ENCODE measurements around the gene CCNF.
A peak's percentile ranks its signal among the peaks of the same experiment; 100 is the strongest.
"Not testable (repeated sequence)": the region's sequence is repeated elsewhere in the genome, so short reads cannot be mapped to it uniquely, and the experiment has no call there.

The CCNF gene

DNA sequence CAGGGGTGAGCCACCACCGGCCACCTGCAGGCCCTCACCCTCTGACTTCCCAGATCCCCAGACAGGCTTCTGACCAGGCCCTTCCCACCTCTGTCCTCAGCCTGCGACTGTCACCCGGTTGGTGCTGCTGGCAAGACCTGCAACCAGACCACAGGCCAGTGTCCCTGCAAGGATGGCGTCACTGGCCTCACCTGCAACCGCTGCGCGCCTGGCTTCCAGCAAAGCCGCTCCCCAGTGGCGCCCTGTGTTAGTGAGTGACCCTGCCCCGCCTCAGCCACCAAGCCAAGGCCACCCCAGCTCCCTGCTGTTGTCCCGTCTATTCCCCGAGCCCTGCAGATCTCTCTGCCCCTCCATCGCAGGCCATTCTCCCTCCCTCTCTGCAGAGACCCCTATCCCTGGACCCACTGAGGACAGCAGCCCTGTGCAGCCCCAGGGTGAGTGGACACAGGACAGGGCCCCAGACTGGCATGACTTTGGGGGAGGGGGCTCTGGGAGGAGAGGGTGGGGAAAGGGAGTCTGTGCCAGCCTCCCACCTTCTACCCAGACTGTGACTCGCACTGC, 43.7 kb downstream of the CCNF start:
- DNase-seq: no peak

- DNase-seq: no peak
Measured at GRCh38 chr16:2473446-2473926, 44.2 kb downstream of the CCNF start.

DNA sequence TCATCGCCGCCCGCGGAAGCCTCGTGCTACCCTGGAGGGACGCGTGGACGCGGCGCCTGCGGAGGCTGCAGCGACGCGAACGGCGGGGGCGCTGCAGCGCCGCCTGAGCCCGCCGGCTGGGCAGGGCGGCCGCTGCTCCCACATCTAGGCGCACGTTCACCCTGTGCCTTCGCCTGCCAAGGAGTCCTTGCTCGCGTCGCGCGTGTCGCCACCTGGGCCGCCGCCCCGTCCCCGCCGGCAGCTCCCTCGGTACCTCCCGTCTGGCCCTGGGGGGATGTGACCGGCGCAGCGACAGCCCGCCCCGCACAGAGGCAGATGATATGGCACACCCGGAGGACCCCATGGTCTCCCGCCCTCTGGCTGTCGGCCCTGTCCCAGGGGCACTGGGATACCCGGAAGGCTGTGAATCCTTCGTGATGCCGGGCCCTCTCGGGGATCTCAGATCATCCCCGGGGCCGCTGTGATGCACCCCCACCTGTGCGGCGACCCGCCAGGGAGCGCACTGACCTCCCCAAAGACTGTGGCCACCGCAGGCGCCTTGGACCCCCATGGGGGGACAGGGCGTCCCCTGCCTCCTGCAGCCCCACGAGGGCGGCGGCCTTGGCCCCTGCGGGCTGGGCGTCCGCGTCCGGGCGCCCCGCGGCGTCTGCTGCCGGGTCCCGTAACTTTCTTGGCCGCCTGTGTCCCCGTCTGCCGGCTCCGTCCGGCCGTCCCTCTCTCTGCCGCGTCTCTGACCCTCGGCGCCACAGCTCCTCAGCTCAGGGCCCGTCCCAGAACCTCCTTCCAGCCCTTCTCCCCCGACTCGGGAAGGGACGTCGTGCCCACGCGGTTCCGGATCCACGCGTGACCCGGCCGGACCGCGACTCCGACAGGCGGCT, 45.0 kb downstream of the CCNF start:
- peak; percentile 50 for DNase-seq

DNA sequence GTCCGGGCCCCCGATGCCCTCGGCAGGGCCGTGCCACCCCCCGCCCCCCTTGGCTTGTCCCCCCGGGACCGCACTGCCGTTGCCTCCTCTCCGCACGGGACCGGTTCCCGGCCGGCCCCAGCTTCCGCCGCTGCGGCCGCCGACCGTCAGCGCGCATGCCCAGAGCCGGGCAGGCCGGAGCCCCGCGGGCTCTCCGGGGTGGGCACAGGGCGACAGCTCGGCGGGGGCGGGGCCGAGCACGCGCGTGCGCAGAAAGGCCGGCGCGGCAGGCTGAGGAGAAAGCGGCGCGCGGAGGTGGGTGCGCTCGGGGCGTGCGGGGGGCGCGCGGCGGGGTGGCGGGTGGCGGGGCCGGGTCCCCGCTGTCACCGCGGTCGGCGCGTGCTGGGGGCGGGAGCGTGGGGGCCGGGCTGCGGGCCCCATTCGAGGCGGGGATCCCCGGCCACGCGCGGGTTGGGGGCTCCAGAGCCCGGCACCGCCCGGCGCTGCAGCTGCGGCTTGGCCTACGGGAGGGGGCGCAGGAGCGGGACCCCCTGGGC, 45.7 kb downstream of the CCNF start, which contains the start of gene TBC1D24:
TSS of gene TBC1D24 (plus strand) at position 251 of the 536 bp plus-strand sequence. CDS start 21,022 bp downstream, outside the sequence.
- DNase-seq: peak; percentile 83

GRCh38 chr16:2475413-2476344, 46.4 kb downstream of the CCNF start:
- no peak for DNase-seq

GRCh38 chr16:2476345-2476720, 47.1 kb downstream of the CCNF start:
- no peak for DNase-seq

DNA sequence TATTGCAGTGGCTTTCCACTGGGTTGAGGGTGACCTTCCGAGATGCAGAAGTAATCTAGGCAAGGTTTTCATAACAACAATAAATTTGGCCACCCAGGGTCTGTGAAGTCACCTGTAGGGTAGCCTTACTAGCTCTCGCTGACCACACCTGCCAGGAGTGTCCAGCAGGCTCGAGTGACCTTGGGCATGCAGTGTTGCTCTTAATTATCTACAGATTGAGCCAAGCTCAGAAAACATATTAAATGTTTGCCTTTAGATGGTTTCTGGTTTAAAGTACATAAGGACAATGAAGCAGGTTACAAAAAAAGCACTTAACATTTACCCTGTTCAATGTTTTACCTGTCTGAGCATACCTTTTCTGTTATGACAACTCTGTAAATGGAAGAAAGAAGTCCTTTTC, 47.5 kb downstream of the CCNF start:
- no peak for DNase-seq

GRCh38 chr16:2477327-2477726, 48.1 kb downstream of the CCNF start:
- DNase-seq: no peak

DNA sequence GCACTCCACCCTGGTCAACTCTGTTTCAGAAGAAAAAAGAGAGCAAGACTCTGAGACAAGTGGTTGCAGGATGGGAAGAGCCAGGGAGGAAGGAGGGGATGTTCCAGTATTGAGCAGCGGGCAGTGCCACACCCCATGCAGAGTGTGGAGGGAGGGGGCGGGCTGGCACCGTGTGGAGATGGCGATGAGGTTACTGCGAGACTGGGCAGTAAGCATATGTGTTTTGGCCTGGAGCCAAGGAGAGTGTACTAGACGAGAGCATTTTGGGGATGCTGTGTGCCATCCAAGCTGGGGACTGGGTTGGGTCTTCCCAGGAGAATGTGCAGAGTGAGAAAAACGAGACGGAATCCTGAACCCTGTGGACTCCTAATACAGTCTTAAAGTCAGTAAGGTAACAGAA, 49.0 kb downstream of the CCNF start:
- DNase-seq: no peak

DNA sequence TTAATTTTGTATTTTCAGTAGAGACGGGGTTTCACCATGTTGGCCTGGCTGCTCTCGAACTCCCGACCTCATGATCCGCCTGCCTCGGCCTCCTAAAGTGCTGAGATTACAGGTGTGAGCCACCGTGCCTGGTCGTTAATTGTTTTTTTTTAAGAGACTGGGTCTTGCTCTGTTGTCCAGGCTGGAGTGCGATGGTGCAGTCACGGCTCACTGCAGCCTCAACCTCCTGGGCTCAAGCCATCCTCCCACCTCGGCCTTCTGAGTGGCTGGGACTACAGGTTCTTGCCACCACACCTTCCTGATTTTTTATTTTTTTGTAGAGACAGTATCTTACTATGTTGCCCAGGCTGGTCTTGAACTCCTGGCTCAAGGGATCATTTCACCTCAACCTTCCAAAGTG, 50.7 kb downstream of the CCNF start:
- not testable (repeated sequence) for DNase-seq

DNA sequence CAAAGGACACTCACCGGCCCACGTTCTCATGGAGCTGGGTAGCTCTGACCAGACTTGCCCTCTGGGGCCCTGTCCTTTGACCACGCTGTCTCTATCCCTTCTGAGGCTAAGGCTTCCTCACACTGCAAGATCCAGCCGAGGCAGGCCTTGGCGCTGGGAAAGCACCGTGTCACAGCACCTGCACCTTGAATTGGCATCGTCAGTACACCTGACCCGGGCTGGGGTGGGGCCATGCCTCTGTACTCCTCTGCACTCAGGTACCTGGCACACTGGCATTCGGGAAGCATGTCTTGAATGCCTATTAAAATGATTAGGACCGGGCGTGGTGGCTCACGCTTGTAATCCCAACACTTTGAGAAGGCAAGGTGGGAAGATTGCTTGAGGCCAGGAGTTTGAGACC, 51.7 kb downstream of the CCNF start:
- DNase-seq: no peak

GRCh38 chr16:2481676-2482075, 52.4 kb downstream of the CCNF start:
- no peak for DNase-seq

DNA sequence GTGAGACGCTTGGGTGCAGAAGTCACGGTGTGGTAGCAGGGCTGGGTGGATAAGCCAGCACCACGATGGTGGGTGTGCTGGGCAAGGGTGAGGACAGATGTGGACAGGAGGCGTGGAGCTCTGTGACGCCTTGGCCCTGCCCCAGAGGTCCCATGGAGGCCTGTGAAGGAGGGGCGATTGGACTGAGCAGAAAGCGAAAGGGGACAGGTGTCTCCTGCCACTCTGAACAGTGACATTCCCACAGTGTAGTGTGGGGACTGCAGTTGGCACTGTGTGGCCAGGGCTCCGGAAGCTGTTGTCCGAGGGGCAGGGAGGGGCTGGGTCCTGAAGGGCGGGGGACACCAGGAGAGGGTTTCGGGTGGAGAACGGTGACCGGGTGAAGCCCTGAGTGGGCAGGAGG, 53.0 kb downstream of the CCNF start:
- DNase-seq: no peak

DNA sequence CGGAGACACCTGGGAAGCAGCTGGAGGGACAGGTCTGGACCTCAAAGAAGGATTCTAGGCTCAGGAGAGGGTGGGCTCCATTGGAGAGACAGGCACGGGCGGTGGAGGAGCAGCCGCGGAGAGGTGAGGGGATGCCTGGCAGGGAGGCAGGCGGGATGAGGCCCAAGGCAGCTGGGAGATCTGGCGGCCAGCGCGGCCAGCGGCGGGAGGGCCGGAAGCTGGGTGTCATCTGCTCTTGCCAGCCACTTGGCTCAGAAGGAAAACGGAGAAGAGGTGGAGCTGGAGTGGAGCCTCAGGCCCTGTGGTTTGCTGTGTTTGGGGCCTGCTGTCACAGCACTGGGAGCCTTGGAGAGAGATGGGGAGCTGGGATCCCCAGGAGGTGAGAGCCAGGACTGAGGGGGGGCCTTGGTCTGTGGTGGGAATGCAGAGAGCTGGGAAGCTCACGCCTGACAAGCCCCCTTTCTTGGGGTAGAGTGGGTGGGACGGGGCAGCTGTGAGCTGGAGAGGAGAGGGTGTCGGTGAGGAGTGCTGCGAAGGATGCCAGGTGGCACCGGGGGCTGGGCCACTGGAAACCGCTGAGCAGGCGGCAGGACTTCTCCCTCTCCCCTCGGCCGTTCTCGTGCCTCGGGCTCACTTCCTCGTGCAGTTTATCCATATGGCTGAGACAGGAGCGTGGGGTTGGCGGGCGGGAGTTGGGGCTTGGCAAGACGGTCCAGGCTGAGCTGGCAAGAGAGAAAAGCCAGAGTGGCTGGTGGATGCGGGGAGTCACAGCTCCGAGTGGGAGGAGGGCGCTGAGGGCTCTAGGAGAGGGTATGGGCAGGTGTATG, 53.7 kb downstream of the CCNF start:
- peak; percentile 56 for DNase-seq

GRCh38 chr16:2483939-2484897, 55.0 kb downstream of the CCNF start:
- no peak for DNase-seq

- no peak for DNase-seq
Measured at GRCh38 chr16:2484898-2485508, 55.8 kb downstream of the CCNF start.

GRCh38 chr16:2485811-2486507, 56.7 kb downstream of the CCNF start:
- no peak for DNase-seq

GRCh38 chr16:2486645-2487516, 57.6 kb downstream of the CCNF start:
- DNase-seq: peak; percentile 25

- DNase-seq: no peak
Measured at GRCh38 chr16:2487517-2487842, 58.2 kb downstream of the CCNF start.
